CD14-positive monocyte (primary cell): Measurements from ENCODE around the gene PAOX. TPM values are rescaled to one million over a fixed set of nuclear protein-coding genes. Genes with fewer than 3 reads are reported as not detected.

Experiments used
- DNase-seq, 3 donors: peaks; one replicate each; pipeline ENCODE4 v3.0.0-alpha.2; 2011 to 2022
- H2AFZ ChIP-seq: 2 replicates; pipeline ENCODE4 v1.6.0; 2012; ENCODE audit warnings: mild to moderate bottlenecking, low read depth, low read length, inconsistent platforms; ENCODE audit not compliant: insufficient read depth, poor library complexity, severe bottlenecking
- H3K27ac ChIP-seq, 2 donors: 1 replicate in 1 of 2; 2 replicates in 1 of 2; pipeline ENCODE4 v1.5.1; 2012 to 2013; ENCODE audit warnings: low read length in 2 of 2, control low read depth in 1 of 2, inconsistent platforms in 1 of 2, low read depth in 1 of 2, mild to moderate bottlenecking in 1 of 2
- H3K27me3 ChIP-seq, 2 donors: one replicate each; pipeline versions ENCODE4 v1.6.0 to v1.6.1; 2011 to 2013; ENCODE audit warnings: low read length in 2 of 2; ENCODE audit not compliant: control insufficient read depth in 2 of 2, insufficient read depth in 2 of 2
- H3K36me3 ChIP-seq, 2 donors: replicated peaks in 1 of 2; 1 replicate in 1 of 2; 2 replicates in 1 of 2; pipeline versions ENCODE4 v1.5.1 to v1.6.1; 2012 to 2013; ENCODE audit warnings: low read length in 2 of 2, control low read depth in 1 of 2, inconsistent platforms in 1 of 2, mild to moderate bottlenecking in 1 of 2; ENCODE audit not compliant: insufficient read depth in 2 of 2, control insufficient read depth in 1 of 2
- H3K4me1 ChIP-seq, 2 donors: 1 replicate in 1 of 2; 2 replicates in 1 of 2; pipeline versions ENCODE4 v1.5.1 to v1.6.1; 2012 to 2013; ENCODE audit warnings: low read length in 2 of 2, control low read depth in 1 of 2, inconsistent platforms in 1 of 2, mild to moderate bottlenecking in 1 of 2, moderate library complexity in 1 of 2; ENCODE audit not compliant: insufficient read depth in 2 of 2, control insufficient read depth in 1 of 2
- H3K4me2 ChIP-seq: replicated peaks from 2 replicates; pipeline ENCODE3; 2012; ENCODE audit warnings: low read length, moderate library complexity, mild to moderate bottlenecking; ENCODE audit not compliant: poor library complexity, severe bottlenecking; ENCODE audit errors: extremely low read depth
- H3K4me3 ChIP-seq, 3 experiments: fragments of 200-600 bp in 1 of 3; sonication (generic) in 1 of 3; replicated peaks in 1 of 3; 1 replicate in 2 of 3; 2 replicates in 1 of 3; pipeline ENCODE4 v1.5.1; 2011 to 2013; ENCODE audit warnings: low read length in 3 of 3, mild to moderate bottlenecking in 3 of 3, control low read depth in 2 of 3, low read depth in 2 of 3, inconsistent platforms in 1 of 3, moderate library complexity in 1 of 3
- H3K79me2 ChIP-seq: 2 replicates; pipeline ENCODE4 v1.6.0; 2012; ENCODE audit warnings: mild to moderate bottlenecking, control low read depth, inconsistent platforms, low read length, moderate library complexity; ENCODE audit not compliant: insufficient read depth
- H3K9ac ChIP-seq: 2 replicates; pipeline ENCODE4 v1.6.0; 2017; ENCODE audit warnings: low read length, mild to moderate bottlenecking; ENCODE audit not compliant: insufficient read depth, poor library complexity, severe bottlenecking
- H3K9me3 ChIP-seq, 2 donors: replicated peaks in 1 of 2; 1 replicate in 1 of 2; 2 replicates in 1 of 2; pipeline versions ENCODE4 v1.5.1 to v1.6.1; 2012 to 2013; ENCODE audit warnings: low read length in 2 of 2, control low read depth in 1 of 2; ENCODE audit not compliant: control insufficient read depth in 1 of 2, insufficient read depth in 1 of 2
- H4K20me1 ChIP-seq: 2 replicates; pipeline ENCODE4 v1.6.0; 2012; ENCODE audit warnings: mild to moderate bottlenecking, low read length, control low read depth, moderate library complexity; ENCODE audit not compliant: insufficient read depth
- H3K27ac Mint-ChIP-seq, 7 donors: one replicate each; pipeline ENCODE4 v1.8.0; 2020; ENCODE audit warnings: mild to moderate bottlenecking in 7 of 7, mixed read lengths in 7 of 7, moderate library complexity in 6 of 7, inconsistent platforms in 2 of 7
- H3K27me3 Mint-ChIP-seq, 3 donors: one replicate each; pipeline ENCODE4 v1.8.0; 2021 to 2022; ENCODE audit warnings: low read depth in 3 of 3, mild to moderate bottlenecking in 3 of 3, mixed read lengths in 3 of 3, moderate library complexity in 3 of 3, inconsistent platforms in 1 of 3
- H3K36me3 Mint-ChIP-seq, 2 donors: one replicate each; pipeline ENCODE4 v1.8.0; 2020; ENCODE audit warnings: mixed read lengths in 2 of 2, inconsistent platforms in 1 of 2, mild to moderate bottlenecking in 1 of 2
- H3K4me1 Mint-ChIP-seq: one replicate; pipeline ENCODE4 v1.8.0; 2020; ENCODE audit warnings: mild to moderate bottlenecking, mixed read lengths
- H3K4me3 Mint-ChIP-seq, 2 donors: one replicate each; pipeline ENCODE4 v1.8.0; 2020; ENCODE audit warnings: mild to moderate bottlenecking in 2 of 2, mixed read lengths in 2 of 2, moderate library complexity in 1 of 2
- H3K9me3 Mint-ChIP-seq, 7 donors: one replicate each; pipeline ENCODE4 v1.8.0; 2020 to 2022; ENCODE audit warnings: mixed read lengths in 7 of 7, mild to moderate bottlenecking in 6 of 7, moderate library complexity in 6 of 7, inconsistent platforms in 2 of 7
- CTCF ChIP-seq: fragments of 200-600 bp; IDR thresholded peaks from one replicate; pipeline ENCODE4 v1.8.0; 2022; ENCODE audit warnings: antibody characterized with exemption, mild to moderate bottlenecking
- WGBS: methylation state at CpG from one replicate; pipeline ENCODE4 v1.1.5; 2013; ENCODE audit warnings: missing lambda C conversion rate; ENCODE audit not compliant: insufficient coverage; 5-methylcytosine and 5-hydroxymethylcytosine counted together
- intact Hi-C, 2 donors: fragments of 100-400 bp; cut with micrococcal nuclease; formaldehyde crosslinking; loops; one replicate each; pipeline versions ENCODE4 v1.15.0 to v1.15.1; 2023
- polyA plus RNA-seq, 3 donors: library from polyadenylated mRNA; depleted of rRNA in 1 of 3; unstranded in 2 of 3; stranded (reverse) in 1 of 3; fragments of 300-500 nt in 2 of 3; fragments of >200 nt in 1 of 3; fragmentation: Illumina TruSeq in 2 of 3; gene quantifications; 1 replicate in 2 of 3; 2 replicates in 1 of 3; pipeline ENCODE4 v1.2.3, GENCODE V29; 2012 to 2021

The PAOX gene
- polyA plus RNA-seq, 3 donors = 3.9 to 9.5 (median 9.3) TPM

- H3K4me1 Mint-ChIP-seq = peaks cover 36% of the 10 kb centered on the region
- 94% methylated on average over 27 of the region's 30 CpGs for WGBS
- H3K79me2 ChIP-seq = peaks cover 2% of the 10 kb centered on the region
- peak overlapping the region in 1 of 2 donors; percentile 39 for H3K4me3 Mint-ChIP-seq
- TF ChIP-seq CTCF = no peak
- peaks cover 0 to 6% of the 10 kb centered on the region in 2 donors for H3K36me3 Mint-ChIP-seq
- H3K4me2 ChIP-seq = peak overlapping the region; percentile 90
- no peak overlapping the region for H3K27ac ChIP-seq
- intact Hi-C loops = loop anchor here in 1 of 2 donors (10.0 kb wide), 1 partner anchor 1072 kb away; the partner anchor contains the start of gene STK32C
- peak overlapping the region in 1 of 3 experiments; percentile 88 for H3K4me3 ChIP-seq
- H4K20me1 ChIP-seq = no peaks in the 10 kb centered on the region
- no peak overlapping the region for H3K27ac Mint-ChIP-seq
- peak overlapping the region; percentile 91 for H2AFZ ChIP-seq
- peaks cover 6 to 23% (median 19%) of the 10 kb centered on the region in 3 donors for H3K27me3 Mint-ChIP-seq
- H3K9me3 Mint-ChIP-seq = peaks cover 0 to 2% (median 0%) of the 10 kb centered on the region in 7 donors
- peaks cover 0 to 6% of the 10 kb centered on the region in 2 donors for H3K27me3 ChIP-seq
- DNase-seq = no peak
- H3K9ac ChIP-seq = peak overlapping the region; percentile 62
- peaks cover 43 to 55% of the 10 kb centered on the region in 2 donors for H3K4me1 ChIP-seq
- no peaks in the 10 kb centered on the region for H3K36me3 ChIP-seq
- H3K9me3 ChIP-seq = no peaks in the 10 kb centered on the region
Measured at GRCh38 chr10:133377025-133377817, 1.8 kb upstream of the PAOX start.

GRCh38 chr10:133377818-133378250 is 1.2 kb upstream of the PAOX start:
- no peaks in the 10 kb centered on the region for H3K9me3 ChIP-seq
- no peak for TF ChIP-seq CTCF
- peak overlapping the region; percentile 58 to 88 (median 65) for H3K4me3 ChIP-seq
- peak overlapping the region; percentile 91 for H2AFZ ChIP-seq
- no peaks in the 10 kb centered on the region for H4K20me1 ChIP-seq
- H3K27me3 ChIP-seq = peaks cover 0 to 6% of the 10 kb centered on the region in 2 donors
- DNase-seq = no peak
- Mint-ChIP-seq H3K9me3 (peaks cover 0 to 2% (median 0%) of the 10 kb centered on the region in 7 donors), H3K27me3 (peaks cover 6 to 25% (median 19%) of the 10 kb centered on the region in 3 donors), H3K27ac (peak overlapping the region in 2 of 7 donors; percentile 43 to 65), H3K36me3 (peaks cover 2 to 8% of the 10 kb centered on the region in 2 donors), H3K4me3 (peak overlapping the region; percentile 85 to 92), H3K4me1 (peaks cover 34% of the 10 kb centered on the region)
- intact Hi-C loops = loop anchor here in 1 of 2 donors (10.0 kb wide), 1 partner anchor 1073 kb away; the partner anchor contains the start of gene STK32C
- peaks cover 39 to 50% of the 10 kb centered on the region in 2 donors for H3K4me1 ChIP-seq
- no peak overlapping the region for H3K27ac ChIP-seq
- no peaks in the 10 kb centered on the region for H3K79me2 ChIP-seq
- WGBS = 39% methylated on average over 20 of the region's 20 CpGs
- peak overlapping the region; percentile 62 for H3K9ac ChIP-seq
- peak overlapping the region; percentile 90 for H3K4me2 ChIP-seq
- H3K36me3 ChIP-seq = no peaks in the 10 kb centered on the region
